Stimulated activated CD4-positive, alpha-beta T cell treated with anti-CD3 and anti-CD28 coated beads, Interleukin-15, amount 100 ng/mL, for 1 hour (primary cell): Measurements from ENCODE around the gene RFXANK.

Experiments
- DNase-seq, 2 donors: peaks; one replicate each; pipeline ENCODE4 v3.0.0-alpha.2; 2020; ENCODE audit warnings: low read depth in 1 of 2, low spot score in 1 of 2

RFXANK gene

DNA sequence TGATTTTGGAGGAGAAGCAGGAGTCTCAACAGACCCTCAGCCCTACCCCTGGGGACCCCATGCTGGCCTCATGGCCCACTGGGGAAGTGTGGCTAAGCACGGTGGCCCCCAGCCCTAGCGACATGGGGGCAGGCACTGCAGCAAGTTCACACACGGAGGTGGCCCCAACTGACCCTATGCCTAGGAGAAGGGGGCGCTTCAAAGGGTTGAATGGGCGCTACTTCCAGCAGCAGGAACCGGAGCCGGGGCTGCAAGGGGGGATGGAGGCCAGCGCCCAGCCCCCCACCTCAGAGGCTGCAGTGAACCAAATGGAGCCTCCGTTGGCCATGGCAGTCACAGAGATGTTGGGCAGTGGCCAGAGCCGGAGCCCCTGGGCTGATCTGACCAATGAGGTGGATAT is 34.6 kb downstream of the RFXANK start:
- no peak for DNase-seq

DNA sequence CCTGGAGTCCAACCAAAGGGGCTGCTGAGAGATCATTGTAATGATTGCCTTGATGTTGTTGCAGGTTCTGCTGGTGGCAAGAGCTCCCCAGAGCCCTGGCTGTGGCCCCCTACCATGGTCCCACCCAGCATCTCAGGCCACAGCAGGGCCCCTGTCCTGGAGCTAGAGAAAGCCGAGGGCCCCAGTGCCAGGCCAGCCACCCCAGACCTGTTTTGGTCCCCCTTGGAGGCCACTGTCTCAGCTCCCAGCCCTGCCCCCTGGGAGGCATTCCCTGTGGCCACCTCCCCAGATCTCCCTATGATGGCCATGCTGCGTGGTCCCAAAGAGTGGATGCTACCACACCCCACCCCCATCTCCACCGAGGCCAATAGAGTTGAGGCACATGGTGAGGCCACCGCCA is 35.2 kb downstream of the RFXANK start:
- DNase-seq, result no peak

DNA sequence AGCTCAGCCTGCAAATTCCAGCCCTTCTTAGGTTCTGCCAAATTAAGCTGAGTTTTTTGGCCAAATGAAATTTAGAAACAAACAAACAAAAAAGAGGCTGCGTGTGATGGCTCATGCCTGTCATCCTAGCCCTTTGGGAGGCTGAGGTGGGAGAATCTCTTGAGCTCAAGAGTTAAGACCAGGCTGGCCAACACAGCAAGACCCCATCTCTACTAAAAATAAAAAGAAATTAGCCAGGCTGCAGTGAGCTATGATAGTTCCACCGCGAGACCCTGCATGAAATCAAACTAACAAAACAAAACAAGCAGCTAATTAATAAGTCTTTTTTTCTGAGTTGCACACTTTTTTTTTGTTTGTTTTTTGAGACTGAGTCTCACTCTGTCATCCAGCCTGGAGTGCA is 37.6 kb downstream of the RFXANK start:
- DNase-seq, result no peak

- DNase-seq, result no peak
These were observed 38.9 kb downstream of the RFXANK start for GRCh38 chr19:19230999-19231398.

DNA sequence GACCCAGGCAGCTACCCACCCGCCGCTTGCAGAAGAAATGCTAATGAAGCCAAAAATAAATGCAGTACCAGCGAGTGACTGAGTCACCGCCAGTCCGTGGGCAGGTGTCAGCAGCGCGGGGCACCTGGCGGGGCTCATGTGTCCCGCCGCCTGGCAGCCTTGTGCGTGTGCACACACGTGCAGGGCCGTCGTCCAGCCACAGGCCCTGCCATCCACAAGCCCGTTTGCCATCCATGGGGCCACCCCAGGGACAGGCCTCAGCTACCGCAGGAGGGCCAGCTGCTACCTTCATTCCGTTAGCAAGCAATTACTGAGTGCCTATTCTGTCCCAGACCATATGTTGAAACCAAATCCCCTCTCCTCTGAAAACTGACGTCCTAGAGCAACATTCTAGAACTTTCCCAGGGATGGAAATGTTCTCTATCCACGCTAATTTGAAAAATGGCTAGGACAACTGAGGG is 40.2 kb downstream of the RFXANK start:
- DNase-seq, result no peak

GRCh38 chr19:19234220-19234816 is 42.3 kb downstream of the RFXANK start:
- no peak for DNase-seq

DNA sequence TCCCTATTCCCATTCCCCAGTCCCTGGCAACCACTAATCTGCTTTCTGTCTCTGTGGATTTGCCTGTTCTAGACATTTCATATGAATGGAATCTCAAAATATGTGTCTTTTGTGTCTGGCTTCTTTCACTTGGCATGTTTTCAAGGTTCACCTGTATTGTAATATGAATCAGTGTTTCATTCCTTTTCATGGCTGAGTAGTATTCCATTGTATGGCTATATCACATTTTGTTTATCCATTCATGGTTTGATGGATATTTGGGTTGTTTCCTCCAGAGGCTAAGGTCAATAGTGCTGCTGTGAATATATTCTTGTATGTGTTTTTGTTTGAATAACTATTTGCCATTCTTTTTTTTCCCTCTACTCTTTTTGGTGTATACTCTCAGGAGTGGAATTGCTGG is 44.1 kb downstream of the RFXANK start:
- no peak for DNase-seq

- no peak for DNase-seq
These were observed 46.3 kb downstream of the RFXANK start for GRCh38 chr19:19238126-19238894.

DNA sequence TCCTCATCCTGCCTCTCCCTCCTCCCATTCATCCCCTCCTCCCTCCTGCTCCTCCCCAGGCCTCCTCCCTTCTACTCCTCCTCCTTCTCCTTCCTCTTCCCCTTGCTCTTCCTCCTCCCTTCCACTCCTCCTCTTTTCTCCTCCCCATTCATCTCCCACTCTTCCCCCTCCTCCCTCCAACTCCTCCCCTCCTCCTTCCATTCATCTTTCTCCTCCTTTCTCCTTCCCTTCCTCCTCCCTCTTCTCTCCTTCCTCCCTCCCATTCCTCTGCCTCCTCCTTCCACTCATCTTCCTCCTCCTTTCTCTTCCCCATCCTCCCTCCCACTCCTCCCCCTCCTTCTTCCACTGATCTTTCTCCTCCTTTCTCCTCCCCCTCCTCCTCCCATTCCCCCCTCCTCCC is 47.6 kb downstream of the RFXANK start:
- DNase-seq, result no peak

GRCh38 chr19:19240476-19240875 is 48.4 kb downstream of the RFXANK start:
- no peak for DNase-seq

DNA sequence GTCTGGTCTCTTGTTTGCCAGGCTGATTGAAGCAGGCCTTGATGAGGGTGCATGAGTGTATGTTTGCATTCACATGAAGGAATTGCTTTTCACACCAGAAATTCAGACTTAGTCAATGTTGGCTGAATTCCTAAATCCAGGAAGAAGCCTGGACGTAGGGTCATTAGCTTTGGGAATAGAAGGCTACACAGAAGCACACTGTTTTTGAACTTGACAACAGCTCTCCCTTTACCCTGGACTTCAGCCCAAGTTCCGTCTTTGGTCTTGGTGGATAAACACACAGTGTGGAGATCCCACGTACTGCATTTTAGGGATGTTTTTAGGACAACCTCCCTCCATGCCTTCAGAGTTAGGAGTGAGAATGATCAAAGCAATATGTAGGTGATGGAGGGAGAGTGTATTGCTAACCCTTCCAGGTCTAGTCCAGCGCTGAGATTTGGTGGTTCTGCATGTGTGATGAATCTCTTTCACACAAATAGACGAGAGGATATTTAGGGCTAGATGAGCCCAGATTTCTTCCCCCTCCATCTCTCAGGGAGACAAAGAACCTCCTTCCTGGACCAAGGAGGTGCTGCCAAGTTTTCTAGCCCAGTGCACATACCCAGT is 58.2 kb downstream of the RFXANK start:
- no peak for DNase-seq
